Nephron (organoid): ENCODE measurements around the gene PRKD3.
"Not testable (repeated sequence)": the region's sequence is repeated elsewhere in the genome, so short reads cannot be mapped to it uniquely, and the experiment has no call there.

Experiments used
- H3K27ac Mint-ChIP-seq, 3 experiments: 2 replicates each; pipeline ENCODE4 v1.8.0; 2020; ENCODE audit warnings: mixed read lengths in 3 of 3, mild to moderate bottlenecking in 2 of 3, moderate library complexity in 1 of 3
- H3K27me3 Mint-ChIP-seq: 2 replicates; pipeline ENCODE4 v1.8.0; 2021; ENCODE audit warnings: low read depth, mild to moderate bottlenecking, moderate library complexity, mixed read lengths
- H3K36me3 Mint-ChIP-seq: 2 replicates; pipeline ENCODE4 v1.8.0; 2020; ENCODE audit warnings: low read depth, mixed read lengths
- H3K4me1 Mint-ChIP-seq: 2 replicates; pipeline ENCODE4 v1.8.0; 2020; ENCODE audit warnings: mixed read lengths
- H3K4me3 Mint-ChIP-seq, 3 experiments: 2 replicates each; pipeline ENCODE4 v1.8.0; 2020; ENCODE audit warnings: mild to moderate bottlenecking in 3 of 3, mixed read lengths in 3 of 3, moderate library complexity in 2 of 3
- H3K9me3 Mint-ChIP-seq: 2 replicates; pipeline ENCODE4 v1.8.0; 2020; ENCODE audit warnings: mixed read lengths
- CTCF ChIP-seq, 3 experiments: fragments of 200-600 bp; sonication (generic); IDR thresholded peaks; one replicate each; pipeline ENCODE4 v1.5.0; 2021; ENCODE audit warnings: antibody characterized with exemption in 3 of 3; ENCODE audit not compliant: unreplicated experiment in 3 of 3

The PRKD3 gene

GRCh38 chr2:37301408-37301807 is 23.2 kb downstream of the PRKD3 start:
- H3K4me3 Mint-ChIP-seq = no peak overlapping the region
- no peaks in the 10 kb centered on the region for H3K27me3 Mint-ChIP-seq
- no peak for TF ChIP-seq CTCF (IDR thresholded peaks at IDR 0.05; ENCODE audit: unreplicated experiment in 3 of 3)
- no peaks in the 10 kb centered on the region for H3K9me3 Mint-ChIP-seq
- peaks cover 28% of the 10 kb centered on the region for H3K4me1 Mint-ChIP-seq
- H3K36me3 Mint-ChIP-seq = peaks cover 30% of the 10 kb centered on the region
- no peak overlapping the region for H3K27ac Mint-ChIP-seq

GRCh38 chr2:37300578-37300977 is 24.1 kb downstream of the PRKD3 start:
- H3K36me3 Mint-ChIP-seq = peaks cover 30% of the 10 kb centered on the region
- no peaks in the 10 kb centered on the region for H3K9me3 Mint-ChIP-seq
- H3K27ac Mint-ChIP-seq = no peak overlapping the region
- no peak overlapping the region for H3K4me3 Mint-ChIP-seq
- TF ChIP-seq CTCF (IDR thresholded peaks at IDR 0.05; ENCODE audit: unreplicated experiment in 3 of 3) = no peak
- no peaks in the 10 kb centered on the region for H3K27me3 Mint-ChIP-seq
- peaks cover 21% of the 10 kb centered on the region for H3K4me1 Mint-ChIP-seq

GRCh38 chr2:37300146-37300545 is 24.5 kb downstream of the PRKD3 start:
- H3K4me1 Mint-ChIP-seq = peaks cover 16% of the 10 kb centered on the region
- no peaks in the 10 kb centered on the region for H3K27me3 Mint-ChIP-seq
- no peak overlapping the region for H3K27ac Mint-ChIP-seq
- no peaks in the 10 kb centered on the region for H3K9me3 Mint-ChIP-seq
- peaks cover 30% of the 10 kb centered on the region for H3K36me3 Mint-ChIP-seq
- no peak for TF ChIP-seq CTCF (IDR thresholded peaks at IDR 0.05; ENCODE audit: unreplicated experiment in 3 of 3)
- no peak overlapping the region for H3K4me3 Mint-ChIP-seq

GRCh38 chr2:37297632-37298031 is 27.0 kb downstream of the PRKD3 start:
- TF ChIP-seq CTCF (IDR thresholded peaks at IDR 0.05; ENCODE audit: unreplicated experiment in 3 of 3) = no peak
- H3K27ac Mint-ChIP-seq = no peak overlapping the region
- H3K9me3 Mint-ChIP-seq = no peaks in the 10 kb centered on the region
- H3K4me1 Mint-ChIP-seq = peaks cover 11% of the 10 kb centered on the region
- peaks cover 25% of the 10 kb centered on the region for H3K36me3 Mint-ChIP-seq
- no peak overlapping the region for H3K4me3 Mint-ChIP-seq
- H3K27me3 Mint-ChIP-seq = no peaks in the 10 kb centered on the region

- Mint-ChIP-seq H3K4me3 (no peak overlapping the region), H3K27ac (no peak overlapping the region), H3K9me3 (no peaks in the 10 kb centered on the region), H3K27me3 (no peaks in the 10 kb centered on the region), H3K4me1 (no peaks in the 10 kb centered on the region), H3K36me3 (peaks cover 35% of the 10 kb centered on the region)
- no peak for TF ChIP-seq CTCF (IDR thresholded peaks at IDR 0.05; ENCODE audit: unreplicated experiment in 3 of 3)
These were observed 29.1 kb downstream of the PRKD3 start for GRCh38 chr2:37295469-37296073.

GRCh38 chr2:37294858-37295257 is 29.8 kb downstream of the PRKD3 start:
- not testable (repeated sequence) for H3K4me3 Mint-ChIP-seq
- H3K36me3 Mint-ChIP-seq = peaks cover 38% of the 10 kb centered on the region

More at GRCh38 chr2:37294858-37295257, 29.8 kb downstream of the PRKD3 start:
- H3K27me3 Mint-ChIP-seq, H3K27ac Mint-ChIP-seq, H3K4me1 Mint-ChIP-seq, H3K9me3 Mint-ChIP-seq: not testable (repeated sequence)
